NB4 (cell line): ENCODE measurements around the gene ADAMTSL3.

Source experiments
- DNase-seq: peaks from one replicate; pipeline ENCODE4 v3.0.0; 2010; ENCODE audit warnings: low read depth
- H3K4me3 ChIP-seq: one replicate; pipeline ENCODE4 v1.5.1; 2011; ENCODE audit warnings: mild to moderate bottlenecking, low read depth, low read length, moderate library complexity
- CTCF ChIP-seq: IDR thresholded peaks from one replicate; pipeline ENCODE4 v1.5.1; 2012; ENCODE audit warnings: low read depth, low read length
- MAX ChIP-seq: IDR thresholded peaks from 2 replicates; pipeline ENCODE4 v1.6.1; 2011; ENCODE audit warnings: low read depth, low read length
- MYC ChIP-seq: IDR thresholded peaks from 2 replicates; pipeline ENCODE4 v1.6.1; 2011; ENCODE audit warnings: low read depth, low read length
- POLR2A ChIP-seq: IDR thresholded peaks from 2 replicates; pipeline ENCODE4 v1.6.1; 2011; ENCODE audit warnings: mild to moderate bottlenecking; ENCODE audit not compliant: insufficient read length; ENCODE audit errors: extremely low read depth

Gene ADAMTSL3

GRCh38 chr15:83943043-83943442 is 289.1 kb downstream of the ADAMTSL3 start:
- no peak overlapping the region for H3K4me3 ChIP-seq
- DNase-seq, result no peak
- TF ChIP-seq CTCF (no peak), MYC (no peak), POLR2A (no peak), MAX (no peak)

GRCh38 chr15:83943849-83944404 is 290.0 kb downstream of the ADAMTSL3 start:
- no peak for DNase-seq
- TF ChIP-seq POLR2A (no peak), CTCF (no peak), MAX (no peak), MYC (no peak)
- no peak overlapping the region for H3K4me3 ChIP-seq

DNA sequence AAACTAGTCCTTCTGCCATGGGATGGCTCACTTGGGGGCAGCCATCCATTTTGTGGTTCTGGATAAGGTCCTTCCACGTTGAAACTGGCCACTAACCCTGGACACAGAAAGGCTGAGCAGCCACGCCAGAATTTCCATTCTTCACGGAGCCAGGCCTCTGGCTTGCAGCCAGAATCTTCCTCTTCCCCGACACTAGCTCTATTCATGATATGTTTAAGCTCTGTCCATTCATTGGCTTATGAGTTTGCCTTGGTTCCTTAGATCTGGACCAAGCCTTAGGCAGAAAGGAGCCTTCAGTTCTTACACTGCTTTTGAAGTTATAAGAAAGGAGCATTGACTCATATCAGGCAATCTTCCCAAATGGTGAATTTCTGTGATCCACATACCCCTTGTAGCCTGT is 293.2 kb downstream of the ADAMTSL3 start:
- DNase-seq, result no peak
- H3K4me3 ChIP-seq, result no peak overlapping the region
- TF ChIP-seq MAX (no peak), CTCF (no peak), POLR2A (no peak), MYC (no peak)

GRCh38 chr15:83954506-83954905 is 300.6 kb downstream of the ADAMTSL3 start:
- DNase-seq, result no peak
- TF ChIP-seq MAX, result no peak
- no peak for TF ChIP-seq POLR2A
- TF ChIP-seq CTCF, result no peak
- no peak for TF ChIP-seq MYC
- no peak overlapping the region for H3K4me3 ChIP-seq

- no peak overlapping the region for H3K4me3 ChIP-seq
- no peak for TF ChIP-seq MYC
- TF ChIP-seq POLR2A, result no peak
- no peak for TF ChIP-seq MAX
- TF ChIP-seq CTCF, result no peak
- DNase-seq, result peak; percentile 5
These were observed 301.9 kb downstream of the ADAMTSL3 start for GRCh38 chr15:83955806-83956265.

DNA sequence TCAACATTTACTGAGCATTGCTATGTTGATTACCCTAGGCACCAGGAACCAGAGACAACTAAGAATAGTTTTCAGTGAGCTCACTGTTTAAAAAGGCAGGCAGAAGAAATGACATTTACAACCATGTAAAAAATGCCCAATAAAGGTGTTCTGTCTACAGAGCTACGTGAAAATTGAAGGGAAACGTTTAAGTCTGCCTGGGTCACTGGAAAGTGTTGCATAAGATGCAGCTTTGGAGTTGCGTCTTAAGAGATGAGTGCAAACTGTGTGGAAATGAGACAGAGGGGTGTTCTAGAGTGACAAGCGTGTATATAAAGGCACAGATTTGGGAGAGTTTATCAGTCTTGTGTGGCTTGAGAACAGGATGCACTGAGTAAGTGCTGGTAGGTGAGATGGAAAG is 303.0 kb downstream of the ADAMTSL3 start:
- H3K4me3 ChIP-seq, result no peak overlapping the region
- TF ChIP-seq POLR2A, result no peak
- TF ChIP-seq MAX, result no peak
- TF ChIP-seq MYC, result no peak
- TF ChIP-seq CTCF, result no peak
- no peak for DNase-seq
